Calu3 (cell line): Measurements from ENCODE around the gene SEMA3E. TPM values are rescaled to one million over a fixed set of nuclear protein-coding genes. Genes with fewer than 3 reads are reported as not detected.

Experiments
- BruUV-seq: library from RNA; stranded (reverse); fragments of 400-500 nt; replicated peaks from 2 replicates; lab custom pipeline; 2021; lab: Mats Ljungman, UMichigan
- CTCF ChIA-PET: fragments of 300-600 bp; sonication (Branson Sonifier 250); formaldehyde crosslinking; loops from one replicate; lab custom pipeline; 2022; ENCODE audit warnings: antibody characterized with exemption; lab: Charles Lee
- DNase-seq: peaks from one replicate; pipeline ENCODE4 v3.0.0; 2022
- H3K27ac Mint-ChIP-seq: one replicate; pipeline ENCODE4 v1.8.0; 2022; ENCODE audit warnings: mixed read lengths; ENCODE audit not compliant: unreplicated experiment
- H3K27me3 Mint-ChIP-seq: one replicate; pipeline ENCODE4 v1.8.0; 2022; ENCODE audit warnings: mixed read lengths; ENCODE audit not compliant: unreplicated experiment
- H3K36me3 Mint-ChIP-seq: one replicate; pipeline ENCODE4 v1.8.0; 2022; ENCODE audit warnings: mild to moderate bottlenecking, moderate library complexity, mixed read lengths; ENCODE audit not compliant: insufficient read depth, unreplicated experiment
- H3K4me1 Mint-ChIP-seq: one replicate; pipeline ENCODE4 v1.8.0; 2022; ENCODE audit warnings: mild to moderate bottlenecking, low read depth, mixed read lengths; ENCODE audit not compliant: unreplicated experiment
- H3K4me3 Mint-ChIP-seq: one replicate; pipeline ENCODE4 v1.8.0; 2022; ENCODE audit warnings: mild to moderate bottlenecking, low read depth, moderate library complexity, mixed read lengths; ENCODE audit not compliant: unreplicated experiment
- H3K9me3 Mint-ChIP-seq: one replicate; pipeline ENCODE4 v1.8.0; 2022; ENCODE audit warnings: low read depth, mixed read lengths; ENCODE audit not compliant: unreplicated experiment
- intact Hi-C: fragments of 100-400 bp; cut with micrococcal nuclease; formaldehyde crosslinking; loops from one replicate; pipeline ENCODE4 v1.10.0; 2022; ENCODE audit not compliant: unreplicated experiment
- total RNA-seq: library from RNA; stranded (reverse); gene quantifications from 2 replicates; pipeline ENCODE4 v1.2.3, GENCODE V29; 2022
- TF ChIP-seq, protein P1 (sequence below): fragments of 200-600 bp; IDR thresholded peaks from one replicate; pipeline ENCODE4 v1.8.0; 2022; ENCODE audit warnings: antibody characterized with exemption; ENCODE audit not compliant: unreplicated experiment

The SEMA3E gene
- total RNA-seq, 1 experiment from 2014 or later = 24.4 TPM

DNA sequence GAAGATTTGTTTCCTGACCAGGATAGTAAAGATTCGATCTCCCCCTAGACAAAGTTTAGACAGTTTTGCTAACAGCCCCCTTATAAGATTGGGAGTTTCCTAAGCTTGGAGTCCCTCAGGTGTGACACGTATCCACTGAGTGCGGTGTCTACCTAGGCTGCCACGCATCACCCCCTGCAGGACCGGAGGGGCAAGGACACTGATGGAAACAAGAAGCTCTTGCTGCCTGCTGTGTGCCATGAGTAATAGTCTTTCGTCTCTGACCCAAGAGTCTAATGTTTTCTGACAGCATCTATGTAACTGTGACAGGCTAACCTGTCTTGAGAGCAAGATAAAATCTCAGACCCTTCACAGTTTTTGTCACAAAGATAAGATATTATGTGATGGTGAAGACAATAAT is 173.5 kb downstream of the SEMA3E start:
- no peaks in the 10 kb centered on the region for H3K9me3 Mint-ChIP-seq
- CTCF ChIA-PET = interaction anchor here (0.6 kb wide), 1 partner anchor 313 kb away, joined by 4 read pairs; no protein-coding TSS in a partner anchor
- no peaks in the 10 kb centered on the region for H3K27me3 Mint-ChIP-seq
- BruUV-seq = no TSS peak
- no peak overlapping the region for H3K27ac Mint-ChIP-seq
- TF ChIP-seq, protein P1, sequence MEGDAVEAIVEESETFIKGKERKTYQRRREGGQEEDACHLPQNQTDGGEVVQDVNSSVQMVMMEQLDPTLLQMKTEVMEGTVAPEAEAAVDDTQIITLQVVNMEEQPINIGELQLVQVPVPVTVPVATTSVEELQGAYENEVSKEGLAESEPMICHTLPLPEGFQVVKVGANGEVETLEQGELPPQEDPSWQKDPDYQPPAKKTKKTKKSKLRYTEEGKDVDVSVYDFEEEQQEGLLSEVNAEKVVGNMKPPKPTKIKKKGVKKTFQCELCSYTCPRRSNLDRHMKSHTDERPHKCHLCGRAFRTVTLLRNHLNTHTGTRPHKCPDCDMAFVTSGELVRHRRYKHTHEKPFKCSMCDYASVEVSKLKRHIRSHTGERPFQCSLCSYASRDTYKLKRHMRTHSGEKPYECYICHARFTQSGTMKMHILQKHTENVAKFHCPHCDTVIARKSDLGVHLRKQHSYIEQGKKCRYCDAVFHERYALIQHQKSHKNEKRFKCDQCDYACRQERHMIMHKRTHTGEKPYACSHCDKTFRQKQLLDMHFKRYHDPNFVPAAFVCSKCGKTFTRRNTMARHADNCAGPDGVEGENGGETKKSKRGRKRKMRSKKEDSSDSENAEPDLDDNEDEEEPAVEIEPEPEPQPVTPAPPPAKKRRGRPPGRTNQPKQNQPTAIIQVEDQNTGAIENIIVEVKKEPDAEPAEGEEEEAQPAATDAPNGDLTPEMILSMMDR = no peak
- H3K36me3 Mint-ChIP-seq = no peaks in the 10 kb centered on the region
- peak; percentile 6 for DNase-seq
- H3K4me1 Mint-ChIP-seq = no peaks in the 10 kb centered on the region
- intact Hi-C loops = no loop called here
- H3K4me3 Mint-ChIP-seq = no peak overlapping the region

DNA sequence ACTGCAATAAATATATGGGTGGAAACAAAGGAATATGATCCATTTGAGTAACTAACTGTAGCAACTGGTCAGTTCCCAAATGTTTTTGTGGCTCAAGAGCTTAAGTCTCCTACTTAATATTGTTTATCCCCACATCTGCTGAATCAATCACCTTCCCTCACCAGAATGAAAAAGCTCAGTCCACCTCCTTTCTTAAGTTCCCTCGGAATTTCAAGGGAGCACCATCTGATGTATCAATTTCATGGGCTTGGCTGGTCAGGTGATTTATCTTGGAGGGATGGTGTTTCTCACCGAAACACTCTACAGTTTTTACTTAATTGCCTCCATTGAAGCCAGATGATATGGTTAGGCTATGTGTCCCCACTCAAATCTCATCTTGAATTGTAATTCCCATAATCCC is 176.6 kb downstream of the SEMA3E start:
- CTCF ChIA-PET = no interaction called here
- intact Hi-C loops = no loop called here
- TF ChIP-seq, protein P1 = no peak
- DNase-seq = no peak
- H3K4me1 Mint-ChIP-seq = no peaks in the 10 kb centered on the region
- BruUV-seq = no TSS peak
- no peak overlapping the region for H3K27ac Mint-ChIP-seq
- no peak overlapping the region for H3K4me3 Mint-ChIP-seq
- H3K36me3 Mint-ChIP-seq = no peaks in the 10 kb centered on the region
- no peaks in the 10 kb centered on the region for H3K9me3 Mint-ChIP-seq
- H3K27me3 Mint-ChIP-seq = no peaks in the 10 kb centered on the region

DNA sequence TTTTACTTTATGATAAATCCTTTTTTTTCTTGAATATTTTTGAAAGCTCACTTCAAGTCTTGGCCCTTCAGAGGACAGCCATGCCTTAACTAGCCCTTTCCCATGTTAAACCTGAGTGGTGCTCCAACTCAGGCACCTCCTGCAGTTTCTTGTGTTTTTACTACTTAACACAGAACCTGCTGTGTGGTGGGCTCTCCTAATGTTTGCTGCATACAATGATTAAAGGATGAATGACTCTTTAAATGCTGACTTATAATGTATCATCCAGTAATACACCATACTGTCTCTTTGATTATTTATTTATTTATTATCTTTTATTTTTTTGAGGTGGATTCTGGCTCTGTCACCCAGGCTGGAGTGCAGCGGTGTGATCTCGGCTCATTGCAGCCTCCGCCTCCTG is 179.4 kb downstream of the SEMA3E start:
- no peak overlapping the region for H3K27ac Mint-ChIP-seq

DNA sequence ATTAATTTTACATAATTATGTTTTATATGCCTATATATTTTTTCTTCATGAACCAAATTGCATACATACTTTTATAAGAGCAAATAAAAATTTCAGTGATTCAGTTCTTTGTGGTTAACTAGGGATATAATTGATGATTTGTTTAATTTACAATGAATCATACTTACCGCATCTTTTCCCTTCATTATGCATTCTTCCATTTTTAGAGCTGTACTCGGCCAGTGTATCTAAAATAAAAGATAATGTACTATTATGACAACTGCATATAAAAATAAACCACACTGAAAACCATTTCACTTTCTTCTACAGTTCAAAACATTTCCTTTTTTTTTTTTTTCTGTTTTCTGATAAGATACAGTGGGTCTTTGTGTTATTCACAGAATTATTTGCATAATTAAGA is 179.9 kb downstream of the SEMA3E start:
- TF ChIP-seq, protein P1 = no peak
- Mint-ChIP-seq H3K9me3 (no peaks in the 10 kb centered on the region), H3K27me3 (no peaks in the 10 kb centered on the region), H3K27ac (no peak overlapping the region), H3K4me3 (no peak overlapping the region), H3K4me1 (no peaks in the 10 kb centered on the region), H3K36me3 (no peaks in the 10 kb centered on the region)
- no peak for DNase-seq
- intact Hi-C loops = loop anchor here (2.0 kb wide), 1 partner anchor 180 kb away; the partner anchor contains the start of gene SEMA3E
- no TSS peak for BruUV-seq
- CTCF ChIA-PET = no interaction called here

More for the DNA sequence above, 179.4 kb downstream of the SEMA3E start:
- Mint-ChIP-seq H3K9me3 (no peaks in the 10 kb centered on the region), H3K4me3 (no peak overlapping the region), H3K4me1 (no peaks in the 10 kb centered on the region), H3K36me3 (no peaks in the 10 kb centered on the region), H3K27me3 (no peaks in the 10 kb centered on the region)
- intact Hi-C loops = loop anchor here (2.0 kb wide), 1 partner anchor 179 kb away; the partner anchor contains the start of gene SEMA3E
- no peak for DNase-seq
- TF ChIP-seq, protein P1 = no peak
- CTCF ChIA-PET = no interaction called here
- BruUV-seq = no TSS peak
